Neural cell (in vitro differentiated cells): ENCODE measurements around the gene CNOT3.

ENCODE experiments used
- CTCF ChIP-seq: fragments of 450-650 bp; IDR thresholded peaks from 2 replicates; pipeline ENCODE4 v1.5.1; 2014; ENCODE audit warnings: antibody characterized with exemption, mild to moderate bottlenecking, moderate library complexity; ENCODE audit not compliant: poor library complexity, severe bottlenecking
- EP300 ChIP-seq: fragments of 450-650 bp; conservative IDR thresholded peaks from 2 replicates; pipeline ENCODE4 v1.6.1; 2014; ENCODE audit warnings: antibody characterized with exemption, mild to moderate bottlenecking, moderate library complexity; ENCODE audit not compliant: poor library complexity, severe bottlenecking
- EZH2 ChIP-seq: fragments of 200-600, 300-800 bp; shearing (Covaris generic), sonication (generic); IDR thresholded peaks from 2 replicates; pipeline ENCODE4 v1.6.1; 2014; ENCODE audit warnings: antibody characterized with exemption, low read length, borderline replicate concordance, mild to moderate bottlenecking; ENCODE audit not compliant: insufficient read depth, poor library complexity, severe bottlenecking
- RAD21 ChIP-seq: fragments of 450-650 bp; conservative IDR thresholded peaks from 2 replicates; pipeline ENCODE4 v1.6.1; 2014; ENCODE audit warnings: antibody characterized with exemption, mild to moderate bottlenecking, moderate library complexity
- REST ChIP-seq: IDR thresholded peaks from 2 replicates; pipeline ENCODE4 v1.6.1; 2012; ENCODE audit warnings: borderline replicate concordance
- SMC3 ChIP-seq: fragments of 450-650 bp; conservative IDR thresholded peaks from 2 replicates; pipeline ENCODE4 v1.6.1; 2014; ENCODE audit warnings: antibody characterized with exemption, mild to moderate bottlenecking, moderate library complexity; ENCODE audit not compliant: poor library complexity
- TAF1 ChIP-seq: IDR thresholded peaks from 2 replicates; pipeline ENCODE4 v1.6.1; 2012; ENCODE audit warnings: low read depth

GRCh38 chr19:54178581-54179261, 41.2 kb downstream of the CNOT3 start:
- TF ChIP-seq EP300 = no peak
- no peak for TF ChIP-seq CTCF
- TF ChIP-seq EZH2 = no peak
- TF ChIP-seq REST = no peak
- no peak for TF ChIP-seq RAD21
- TF ChIP-seq TAF1 = no peak
- TF ChIP-seq SMC3 = no peak
